Suprapubic skin (tissue), 4 donors: ENCODE results near the gene TMEM184C. TPM values are rescaled to one million over a fixed set of nuclear protein-coding genes. Genes with fewer than 3 reads are reported as not detected.

ENCODE experiments used
- DNase-seq, 2 donors: peaks; one replicate each; pipeline ENCODE4 v3.0.0-alpha.2; 2019; ENCODE audit warnings: low spot score in 2 of 2
- H3K27ac ChIP-seq: fragments of 200-600 bp; sonication (generic); one replicate; pipeline ENCODE4 v1.5.1; 2019
- H3K27me3 ChIP-seq: fragments of 200-600 bp; sonication (generic); one replicate; pipeline ENCODE4 v1.5.1; 2019
- H3K36me3 ChIP-seq: fragments of 200-600 bp; sonication (generic); one replicate; pipeline ENCODE4 v1.5.1; 2019
- H3K4me1 ChIP-seq: fragments of 200-600 bp; sonication (generic); one replicate; pipeline ENCODE4 v1.5.1; 2019
- H3K4me3 ChIP-seq: fragments of 200-600 bp; sonication (generic); one replicate; pipeline ENCODE4 v1.5.1; 2019; ENCODE audit warnings: mild to moderate bottlenecking
- H3K9me3 ChIP-seq: fragments of 200-600 bp; sonication (generic); one replicate; pipeline ENCODE4 v1.5.1; 2019
- EP300 ChIP-seq: sonication (generic); formaldehyde crosslinking; IDR thresholded peaks from one replicate; pipeline ENCODE4 v1.6.1; 2017; ENCODE audit warnings: antibody characterized with exemption
- POLR2A ChIP-seq, 2 donors: fragments of 450-650 bp; IDR thresholded peaks; one replicate each; pipeline ENCODE4 v1.6.1; 2017; ENCODE audit warnings: antibody characterized with exemption in 2 of 2, mild to moderate bottlenecking in 2 of 2, moderate library complexity in 2 of 2
- POLR2AphosphoS5 ChIP-seq, 3 donors: sonication (generic); formaldehyde crosslinking; IDR thresholded peaks; one replicate each; pipeline ENCODE4 v1.6.1; 2017; ENCODE audit warnings: antibody characterized with exemption in 3 of 3
- WGBS: methylation state at CpG from one replicate; pipeline ENCODE4 v1.1.5; 2018; 5-methylcytosine and 5-hydroxymethylcytosine counted together
- total RNA-seq, 4 donors: library from RNA; depleted of rRNA; stranded (reverse); fragments of >200 nt; gene quantifications; one replicate each; pipeline ENCODE4 v1.1.0, GENCODE V29; 2016
- TF ChIP-seq, protein P1 (sequence below), 2 donors: fragments of 200-600 bp in 1 of 2; fragments of 450-650 bp in 1 of 2; sonication (generic) in 1 of 2; IDR thresholded peaks; one replicate each; pipeline ENCODE4 v1.5.1; 2016 to 2019; ENCODE audit warnings: antibody characterized with exemption in 2 of 2, mild to moderate bottlenecking in 1 of 2, moderate library complexity in 1 of 2

TMEM184C gene
- total RNA-seq, 4 donors from 2014 or later: 17.1 to 29.8 (median 21.1) TPM

DNA sequence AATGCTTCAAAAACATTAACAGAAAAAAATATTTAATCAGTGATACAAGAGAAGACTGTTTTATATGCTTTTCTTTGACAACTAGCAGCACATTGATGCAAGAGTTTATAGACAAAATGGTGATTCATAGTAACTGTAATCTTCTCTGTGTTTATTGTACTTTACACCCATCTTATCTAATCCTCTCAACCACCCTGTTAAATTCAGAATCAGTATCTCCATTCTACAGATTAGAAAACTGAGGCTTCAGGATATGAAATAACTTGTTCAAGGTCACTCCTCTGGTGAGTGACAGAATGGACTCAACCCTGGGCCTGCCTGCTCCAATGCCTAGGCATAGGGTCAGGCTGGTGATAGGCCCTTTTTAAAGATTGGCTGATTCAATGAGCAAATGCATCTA, 26.1 kb upstream of the TMEM184C start:
- Histone ChIP-seq H3K27ac (no peak overlapping the region), H3K9me3 (no peaks in the 10 kb centered on the region), H3K27me3 (no peaks in the 10 kb centered on the region), H3K4me1 (no peaks in the 10 kb centered on the region), H3K36me3 (no peaks in the 10 kb centered on the region), H3K4me3 (no peak overlapping the region)
- no peak for DNase-seq
- TF ChIP-seq EP300: no peak
- TF ChIP-seq, protein P1, sequence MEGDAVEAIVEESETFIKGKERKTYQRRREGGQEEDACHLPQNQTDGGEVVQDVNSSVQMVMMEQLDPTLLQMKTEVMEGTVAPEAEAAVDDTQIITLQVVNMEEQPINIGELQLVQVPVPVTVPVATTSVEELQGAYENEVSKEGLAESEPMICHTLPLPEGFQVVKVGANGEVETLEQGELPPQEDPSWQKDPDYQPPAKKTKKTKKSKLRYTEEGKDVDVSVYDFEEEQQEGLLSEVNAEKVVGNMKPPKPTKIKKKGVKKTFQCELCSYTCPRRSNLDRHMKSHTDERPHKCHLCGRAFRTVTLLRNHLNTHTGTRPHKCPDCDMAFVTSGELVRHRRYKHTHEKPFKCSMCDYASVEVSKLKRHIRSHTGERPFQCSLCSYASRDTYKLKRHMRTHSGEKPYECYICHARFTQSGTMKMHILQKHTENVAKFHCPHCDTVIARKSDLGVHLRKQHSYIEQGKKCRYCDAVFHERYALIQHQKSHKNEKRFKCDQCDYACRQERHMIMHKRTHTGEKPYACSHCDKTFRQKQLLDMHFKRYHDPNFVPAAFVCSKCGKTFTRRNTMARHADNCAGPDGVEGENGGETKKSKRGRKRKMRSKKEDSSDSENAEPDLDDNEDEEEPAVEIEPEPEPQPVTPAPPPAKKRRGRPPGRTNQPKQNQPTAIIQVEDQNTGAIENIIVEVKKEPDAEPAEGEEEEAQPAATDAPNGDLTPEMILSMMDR (IDR thresholded peaks at IDR 0.05): no peak
- no peak for TF ChIP-seq POLR2AphosphoS5 (IDR thresholded peaks at IDR 0.05)
- no peak for TF ChIP-seq POLR2A (IDR thresholded peaks at IDR 0.05)

DNA sequence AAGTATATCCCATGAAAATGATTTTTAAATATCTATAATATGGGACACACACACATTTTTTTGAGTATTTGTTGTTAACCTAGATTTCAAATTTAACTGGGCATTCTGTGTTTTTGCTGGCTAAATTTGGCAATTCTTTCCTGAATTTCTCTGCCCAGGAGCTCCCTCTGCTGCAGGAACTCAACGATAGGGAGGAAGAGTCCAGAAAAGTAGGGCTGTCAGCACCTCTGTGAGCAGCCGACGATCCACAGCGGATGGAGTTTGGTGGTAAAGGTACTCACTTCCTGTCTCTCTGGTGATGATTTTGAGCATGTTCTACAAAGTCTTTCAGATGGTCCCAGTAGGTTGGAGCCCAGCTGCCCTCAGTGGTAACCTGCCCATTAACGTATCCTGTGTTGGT, 23.1 kb upstream of the TMEM184C start:
- DNase-seq: no peak
- H3K4me3 ChIP-seq: no peak overlapping the region
- H3K36me3 ChIP-seq: no peaks in the 10 kb centered on the region
- no peak overlapping the region for H3K27ac ChIP-seq
- no peaks in the 10 kb centered on the region for H3K9me3 ChIP-seq
- WGBS: 62% methylated on average over 5 of the region's 5 CpGs
- TF ChIP-seq POLR2A (IDR thresholded peaks at IDR 0.05) (no peak), EP300 (no peak), POLR2AphosphoS5 (IDR thresholded peaks at IDR 0.05) (no peak)
- TF ChIP-seq, protein P1 (IDR thresholded peaks at IDR 0.05): no peak
- no peaks in the 10 kb centered on the region for H3K4me1 ChIP-seq
- H3K27me3 ChIP-seq: no peaks in the 10 kb centered on the region

- DNase-seq: no peak
- Histone ChIP-seq H3K4me3 (no peak overlapping the region), H3K9me3 (no peaks in the 10 kb centered on the region), H3K4me1 (no peaks in the 10 kb centered on the region), H3K27me3 (no peaks in the 10 kb centered on the region), H3K27ac (no peak overlapping the region), H3K36me3 (no peaks in the 10 kb centered on the region)
- 40% methylated on average over 2 of the region's 2 CpGs for WGBS
- TF ChIP-seq EP300: no peak
- TF ChIP-seq, protein P1 (IDR thresholded peaks at IDR 0.05): no peak
- no peak for TF ChIP-seq POLR2AphosphoS5 (IDR thresholded peaks at IDR 0.05)
- TF ChIP-seq POLR2A (IDR thresholded peaks at IDR 0.05): no peak
These were observed 22.6 kb upstream of the TMEM184C start for GRCh38 chr4:147594578-147594977.

DNA sequence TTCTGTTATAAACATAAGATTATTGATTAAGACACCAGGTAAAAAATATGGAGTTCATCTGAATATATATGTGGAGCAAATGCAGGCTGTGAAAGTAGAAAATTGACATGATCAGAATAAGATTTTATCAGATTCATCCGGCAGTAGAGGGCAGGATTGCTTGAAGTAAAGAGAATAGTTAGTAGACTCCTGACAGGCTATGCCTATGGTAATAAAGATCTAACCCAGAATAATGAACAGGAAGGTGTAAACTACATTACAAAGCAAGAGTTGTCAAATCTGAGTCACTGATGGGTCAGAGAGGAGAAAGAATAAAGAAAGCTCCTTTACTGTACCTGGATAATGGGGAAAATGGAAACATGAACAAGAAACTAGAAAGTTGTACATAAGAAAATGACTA, 20.8 kb upstream of the TMEM184C start:
- H3K36me3 ChIP-seq: no peaks in the 10 kb centered on the region
- DNase-seq: no peak

DNA sequence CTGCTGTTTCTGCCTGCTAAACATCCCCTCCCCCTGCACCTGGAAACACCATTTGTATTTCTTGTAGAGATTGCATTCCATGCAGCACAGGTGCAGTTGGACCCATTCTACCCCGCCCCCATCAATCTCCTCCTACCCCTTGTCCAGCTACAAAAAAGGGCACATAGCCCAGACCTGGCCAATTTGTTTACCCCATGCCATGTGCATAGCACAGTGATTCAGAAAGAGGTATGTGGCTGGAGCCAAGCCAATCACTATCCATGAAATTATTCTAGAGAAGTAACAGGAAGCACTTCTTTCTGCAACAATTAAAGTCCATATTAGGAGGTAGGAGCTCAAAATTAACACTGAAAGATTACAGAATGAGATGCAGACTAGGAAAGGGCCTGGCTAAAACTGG, 20.2 kb upstream of the TMEM184C start:
- no peak overlapping the region for H3K4me3 ChIP-seq
- TF ChIP-seq POLR2A (IDR thresholded peaks at IDR 0.05) (no peak), EP300 (no peak), POLR2AphosphoS5 (IDR thresholded peaks at IDR 0.05) (no peak)
- TF ChIP-seq, protein P1 (IDR thresholded peaks at IDR 0.05): no peak
- no peak for DNase-seq
- no peaks in the 10 kb centered on the region for H3K27me3 ChIP-seq
- no peak overlapping the region for H3K27ac ChIP-seq
- WGBS: 65% methylated on average over 1 of the region's 1 CpG
- H3K9me3 ChIP-seq: no peaks in the 10 kb centered on the region
- H3K36me3 ChIP-seq: no peaks in the 10 kb centered on the region
- no peaks in the 10 kb centered on the region for H3K4me1 ChIP-seq

More for the DNA sequence above, 20.8 kb upstream of the TMEM184C start:
- Histone ChIP-seq H3K27me3 (no peaks in the 10 kb centered on the region), H3K4me3 (no peak overlapping the region), H3K27ac (no peak overlapping the region), H3K4me1 (no peaks in the 10 kb centered on the region), H3K9me3 (no peaks in the 10 kb centered on the region)
- WGBS: 45% methylated on average over 1 of the region's 1 CpG
- TF ChIP-seq POLR2AphosphoS5 (IDR thresholded peaks at IDR 0.05) (no peak), POLR2A (IDR thresholded peaks at IDR 0.05) (no peak), EP300 (no peak)
- TF ChIP-seq, protein P1 (IDR thresholded peaks at IDR 0.05): no peak
